ENCODE data around the gene MCRIP1. TPM values are rescaled to one million over a fixed set of nuclear protein-coding genes. Genes with fewer than 3 reads are reported as not detected.

Gene MCRIP1
- total and polyA plus RNA-seq, 9 of the 15 experiments (the other 6 are each of a cell fraction or from before 2014, with no cell fraction given): 0.39 to 35.8 (median 9.7) TPM

GRCh38 chr17:81860756-81861568 lies 27.9 kb upstream of the MCRIP1 start (continued):
- TF ChIP-seq TEAD1 (CRISPR knock-in tag; IDR thresholded peaks at IDR 0.05) (peak in 1 of 2 experiments; percentile 94; a peak in 3 of 4 replicates), POLR2AphosphoS2 (IDR thresholded peaks at IDR 0.05; ENCODE audit: low read length) (no peak), ZNF124 (CRISPR knock-in tag; IDR thresholded peaks at IDR 0.05) (no peak), GTF2B (IDR thresholded peaks at IDR 0.05; ENCODE audit: extremely low read depth, insufficient read length) (no peak), MTA1 (IDR thresholded peaks at IDR 0.05; ENCODE audit: borderline replicate concordance) (peak; percentile 80), PML (IDR thresholded peaks at IDR 0.05; ENCODE audit: low read length) (peak; percentile 79; the same call in 1 of the 2 replicates), RBM17 (IDR thresholded peaks at IDR 0.05; ENCODE audit: borderline replicate concordance, low read depth, low read length) (no peak), PTTG1 (tag; IDR thresholded peaks at IDR 0.05; ENCODE audit: low read depth) (peak; percentile 72), STAT6 (CRISPR knock-in tag; IDR thresholded peaks at IDR 0.05) (peak; percentile 23; the same call in 1 of the 2 replicates), HMG20B (CRISPR knock-in tag; IDR thresholded peaks at IDR 0.05) (no peak), CREB1 (IDR thresholded peaks at IDR 0.05) (peak; percentile 90), CREB1 (CRISPR knock-in tag; IDR thresholded peaks at IDR 0.05) (peak; percentile 91), PRPF4 (IDR thresholded peaks at IDR 0.05; ENCODE audit: insufficient read depth, low read depth, low read length, poor library complexity, severe bottlenecking) (peak; percentile 35), POLR2A (conservative IDR thresholded peaks at IDR 0.05) (peak; percentile 91), MNT (conservative IDR thresholded peaks at IDR 0.05) (peak; percentile 97 to 98), PREB (CRISPR knock-in tag; IDR thresholded peaks at IDR 0.05) (no peak), MEF2A (IDR thresholded peaks at IDR 0.05; ENCODE audit: control insufficient read depth, low read depth, low read length) (no peak), ZNF449 (CRISPR knock-in tag; IDR thresholded peaks at IDR 0.05) (peak; percentile 98), ZNF668 (CRISPR knock-in tag; IDR thresholded peaks at IDR 0.05) (peak; percentile 94), CGGBP1 (CRISPR knock-in tag; IDR thresholded peaks at IDR 0.05) (0 out of 2 replicates have a peak, but pooled peaks have one; percentile 79)

Measured in K562 (cell line).